HL-60 (cell line): ENCODE measurements around the gene TNXB.
A peak's percentile ranks its signal among the peaks of the same experiment; 100 is the strongest.

ENCODE experiments used
- POLR2AphosphoS5 ChIP-seq: IDR thresholded peaks from 2 replicates; pipeline ENCODE4 v1.6.1; 2012; ENCODE audit warnings: low read depth
- SPI1 ChIP-seq: IDR thresholded peaks from 2 replicates; pipeline ENCODE4 v1.6.1; 2012; ENCODE audit warnings: low read depth, mild to moderate bottlenecking, borderline replicate concordance
- TF ChIP-seq, protein P1 (sequence below): IDR thresholded peaks from one replicate; pipeline ENCODE4 v1.5.1; 2011; ENCODE audit warnings: low read length, control low read depth, inconsistent platforms; ENCODE audit not compliant: insufficient read depth

DNA sequence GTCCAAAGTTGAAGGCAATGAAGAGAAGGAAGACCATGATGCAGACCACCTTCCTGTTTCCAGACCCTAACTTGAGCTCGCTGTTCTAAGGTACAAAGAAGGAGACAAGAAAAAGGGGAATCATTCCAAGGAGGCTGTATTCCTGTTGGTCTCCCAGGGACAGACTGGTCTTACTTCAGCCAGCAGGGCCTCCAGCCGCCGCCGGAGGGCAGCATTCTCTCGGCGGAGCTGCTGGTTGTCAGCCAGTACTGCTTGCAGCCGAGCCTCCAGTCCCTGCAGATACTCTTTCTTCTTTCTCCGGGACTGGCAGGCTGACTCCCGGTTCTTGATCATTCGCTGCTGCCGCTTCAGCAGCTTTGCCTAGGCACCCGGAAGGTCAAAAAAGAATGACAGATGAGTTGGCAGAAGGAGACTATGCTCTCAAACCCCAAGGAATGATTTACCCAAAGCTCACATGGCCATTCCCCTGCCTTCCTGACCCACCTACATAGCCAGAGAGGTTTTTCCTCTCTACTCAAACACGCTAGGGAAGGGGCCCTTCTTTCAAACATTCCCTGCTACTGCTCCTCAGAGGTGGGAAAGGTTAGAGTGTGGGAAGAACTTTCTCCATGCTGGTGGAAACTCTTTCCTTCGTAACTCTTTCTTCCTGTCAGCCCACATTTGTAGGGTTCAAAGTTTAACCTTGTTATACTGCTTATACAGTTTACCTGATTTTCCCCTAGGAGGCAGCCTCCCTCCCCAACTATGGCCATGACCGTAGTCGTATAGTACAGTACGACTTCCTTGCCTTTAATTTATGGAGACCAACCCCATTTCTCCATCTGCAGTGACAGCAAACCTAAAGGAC is 9.9 kb upstream of the TNXB start:
- TF ChIP-seq, protein P1, sequence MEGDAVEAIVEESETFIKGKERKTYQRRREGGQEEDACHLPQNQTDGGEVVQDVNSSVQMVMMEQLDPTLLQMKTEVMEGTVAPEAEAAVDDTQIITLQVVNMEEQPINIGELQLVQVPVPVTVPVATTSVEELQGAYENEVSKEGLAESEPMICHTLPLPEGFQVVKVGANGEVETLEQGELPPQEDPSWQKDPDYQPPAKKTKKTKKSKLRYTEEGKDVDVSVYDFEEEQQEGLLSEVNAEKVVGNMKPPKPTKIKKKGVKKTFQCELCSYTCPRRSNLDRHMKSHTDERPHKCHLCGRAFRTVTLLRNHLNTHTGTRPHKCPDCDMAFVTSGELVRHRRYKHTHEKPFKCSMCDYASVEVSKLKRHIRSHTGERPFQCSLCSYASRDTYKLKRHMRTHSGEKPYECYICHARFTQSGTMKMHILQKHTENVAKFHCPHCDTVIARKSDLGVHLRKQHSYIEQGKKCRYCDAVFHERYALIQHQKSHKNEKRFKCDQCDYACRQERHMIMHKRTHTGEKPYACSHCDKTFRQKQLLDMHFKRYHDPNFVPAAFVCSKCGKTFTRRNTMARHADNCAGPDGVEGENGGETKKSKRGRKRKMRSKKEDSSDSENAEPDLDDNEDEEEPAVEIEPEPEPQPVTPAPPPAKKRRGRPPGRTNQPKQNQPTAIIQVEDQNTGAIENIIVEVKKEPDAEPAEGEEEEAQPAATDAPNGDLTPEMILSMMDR = peak; percentile 87
- TF ChIP-seq POLR2AphosphoS5 (peak; percentile 43; the same call in 1 of the 2 replicates), SPI1 (no peak)
